Cortex of kidney (tissue), 1 donor: ENCODE measurements around the gene CLPTM1.
"Not testable (repeated sequence)": the region's sequence is repeated elsewhere in the genome, so short reads cannot be mapped to it uniquely, and the experiment has no call there.

Experiments
- DNase-seq: peaks from one replicate; lab custom pipeline; 2025; lab: John Stamatoyannopoulos, UW

The CLPTM1 gene

DNA sequence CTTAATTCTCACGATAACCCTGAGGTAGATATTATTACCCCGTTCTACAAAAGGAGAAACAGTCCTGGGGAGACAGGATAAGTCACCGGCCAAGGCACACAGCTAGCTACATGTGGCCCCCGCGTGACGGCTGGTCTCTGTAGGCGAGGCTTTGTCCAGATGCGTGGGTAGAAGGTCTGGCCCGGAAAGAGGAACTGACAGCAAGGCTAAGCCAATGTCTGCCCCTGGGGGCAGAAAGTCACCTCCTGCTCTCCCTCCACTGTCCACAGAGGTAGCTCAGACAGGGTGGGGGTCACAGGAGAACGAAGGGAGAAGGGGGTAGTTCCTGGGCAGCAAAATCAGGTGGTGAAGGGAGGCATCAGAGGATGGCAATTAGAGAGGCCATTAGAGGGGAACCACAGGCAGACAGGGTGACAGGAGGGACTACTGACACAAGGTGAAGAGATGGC lies 11.4 kb upstream of the CLPTM1 start:
- no peak for DNase-seq

DNA sequence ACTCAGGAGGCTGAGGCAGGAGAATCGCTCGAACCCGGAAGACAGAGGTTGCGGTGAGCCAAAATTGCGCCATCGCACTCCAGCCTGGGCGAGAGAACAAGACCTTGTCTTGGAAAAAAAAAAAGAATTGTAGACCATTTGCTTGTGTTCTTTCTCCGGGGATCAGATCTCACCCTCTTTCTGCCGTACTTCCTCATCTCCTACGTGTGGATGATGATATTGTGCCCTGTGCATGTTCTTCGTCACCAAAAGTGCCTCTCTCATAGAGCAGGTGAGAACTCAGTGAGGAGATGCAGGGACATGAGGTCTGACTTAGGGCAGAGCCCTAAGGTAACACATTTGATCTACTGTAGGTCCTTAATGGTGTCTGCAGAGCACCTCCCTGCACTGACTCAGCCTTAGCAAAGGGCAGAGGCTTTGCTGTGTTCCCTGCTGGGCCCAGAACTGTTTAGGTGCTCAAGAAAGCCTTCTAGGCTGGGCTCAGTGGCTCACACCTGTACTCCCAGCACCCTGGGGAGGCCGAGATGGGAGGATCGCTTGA lies 8.1 kb upstream of the CLPTM1 start:
- DNase-seq: no peak

DNA sequence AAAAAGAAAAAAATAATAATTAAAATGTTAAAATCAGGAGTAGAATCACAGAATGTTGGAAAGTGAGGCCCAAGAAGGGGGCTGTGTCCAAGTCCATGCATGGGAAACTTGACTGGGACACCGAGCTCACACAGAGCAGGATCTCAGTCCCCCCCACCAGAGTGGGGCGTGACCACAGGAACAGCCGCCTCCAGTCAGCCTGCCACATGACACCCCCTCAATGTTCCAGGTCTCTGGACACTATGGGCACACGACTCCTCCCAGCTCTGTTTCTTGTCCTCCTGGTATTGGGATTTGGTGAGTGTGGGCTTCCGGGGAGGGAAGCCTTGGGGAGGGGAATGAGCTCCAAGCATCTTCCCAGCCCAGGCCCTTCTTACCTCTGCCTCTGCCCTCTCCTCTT lies 6.9 kb upstream of the CLPTM1 start:
- DNase-seq: no peak

DNA sequence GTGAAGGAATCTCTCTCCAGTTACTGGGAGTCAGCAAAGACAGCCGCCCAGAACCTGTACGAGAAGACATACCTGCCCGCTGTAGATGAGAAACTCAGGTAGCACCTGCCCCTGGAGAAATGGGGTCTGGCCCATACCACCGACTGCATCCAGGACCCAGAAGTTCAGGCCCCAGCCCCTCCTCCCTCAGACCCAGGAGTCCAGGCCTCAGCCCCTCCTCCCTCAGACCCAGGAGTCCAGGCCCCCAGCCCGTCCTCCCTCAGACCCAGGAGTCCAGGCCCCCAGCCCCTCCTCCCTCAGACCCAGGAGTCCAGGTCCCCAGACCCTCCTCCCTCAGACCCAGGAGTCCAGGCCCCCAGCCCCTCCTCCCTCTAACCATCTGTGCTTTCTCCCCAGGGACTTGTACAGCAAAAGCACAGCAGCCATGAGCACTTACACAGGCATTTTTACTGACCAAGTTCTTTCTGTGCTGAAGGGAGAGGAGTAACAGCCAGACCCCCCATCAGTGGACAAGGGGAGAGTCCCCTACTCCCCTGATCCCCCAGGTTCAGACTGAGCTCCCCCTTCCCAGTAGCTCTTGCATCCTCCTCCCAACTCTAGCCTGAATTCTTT lies 6.3 kb upstream of the CLPTM1 start:
- DNase-seq: no peak

DNA sequence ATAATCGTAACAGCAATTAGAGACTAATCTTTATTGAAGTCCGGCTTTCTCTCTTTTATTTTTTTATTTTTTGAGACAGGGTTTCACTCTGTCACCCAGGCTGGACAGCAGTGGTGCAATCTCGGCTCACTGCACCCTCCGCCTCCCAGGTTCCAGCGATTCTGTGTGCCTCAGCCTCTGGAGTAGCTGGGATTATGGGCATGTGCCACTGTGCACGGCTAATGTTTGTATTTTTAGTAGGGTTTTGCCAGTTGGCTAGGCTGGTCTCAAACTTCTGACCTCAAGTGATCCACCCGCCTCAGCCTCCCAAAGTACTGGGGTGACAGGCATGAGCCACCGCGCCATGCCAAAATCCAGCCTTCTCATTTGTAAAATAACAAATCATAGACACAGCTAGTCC lies 5.6 kb upstream of the CLPTM1 start:
- DNase-seq: no peak

DNA sequence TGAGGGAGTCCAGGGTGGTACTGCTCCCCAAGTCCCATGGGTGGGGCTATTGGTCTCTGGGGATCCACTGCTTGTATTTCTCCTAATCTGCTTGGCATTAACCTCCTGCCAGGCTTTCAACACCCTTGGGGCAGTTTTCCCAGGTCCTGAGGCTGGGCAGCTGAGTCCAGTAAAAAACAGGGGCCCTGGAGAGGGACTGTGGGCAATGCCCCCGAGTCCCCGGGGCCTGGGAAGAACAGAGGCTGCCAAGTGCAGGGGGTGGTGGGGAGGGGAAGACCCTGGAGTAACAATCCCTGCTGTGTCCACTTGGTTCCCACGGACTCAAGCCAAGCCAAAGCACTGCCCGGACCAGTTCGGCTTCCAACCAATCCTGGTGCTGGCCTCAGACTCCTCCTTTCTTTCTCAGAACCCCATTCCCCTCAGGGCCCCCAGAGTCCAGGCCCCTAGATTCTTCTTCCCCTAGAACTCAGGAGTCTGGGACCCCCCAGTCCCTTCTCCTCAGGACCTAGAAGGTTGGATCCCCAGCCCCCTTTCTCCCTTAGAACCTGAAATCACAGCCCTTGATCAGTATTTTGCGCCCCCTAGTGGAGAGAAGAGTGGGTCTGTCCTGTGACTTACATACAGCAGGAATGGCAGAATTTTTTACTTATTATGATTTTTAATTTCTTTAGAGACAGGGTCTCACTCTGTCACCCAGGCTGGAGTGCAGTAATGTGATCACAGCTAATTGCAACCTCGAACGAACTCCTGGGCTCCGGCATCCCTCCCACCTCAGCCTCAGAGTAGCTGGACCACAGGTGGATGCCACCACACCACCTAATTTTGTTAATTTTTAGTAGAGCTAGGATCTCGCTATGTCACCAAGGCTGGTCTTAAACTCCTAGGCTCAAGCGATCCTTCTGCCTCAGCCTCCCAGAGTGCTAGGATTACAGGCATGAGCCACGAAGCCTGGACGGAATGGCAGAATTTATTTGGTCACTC lies 3.7 kb upstream of the CLPTM1 start:
- no peak for DNase-seq

DNA sequence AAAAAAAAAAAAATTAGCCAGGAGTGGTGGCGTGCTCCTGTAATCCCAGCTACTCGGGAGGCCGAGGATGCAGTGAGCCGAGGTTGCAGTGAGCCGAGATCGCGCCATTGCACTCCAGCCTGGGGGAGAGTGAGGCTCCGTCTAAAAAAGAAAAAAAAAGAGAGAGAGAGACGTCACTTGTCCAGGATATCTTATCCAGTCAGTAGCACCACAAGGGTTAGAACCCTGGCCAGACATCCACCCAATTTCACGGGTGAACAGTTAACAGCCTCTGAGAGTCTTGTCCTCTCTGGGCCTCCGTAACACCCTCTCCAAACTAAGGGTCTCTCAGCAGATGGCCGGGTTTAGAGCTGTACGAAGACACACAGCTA lies 917 bp upstream of the CLPTM1 start:
- DNase-seq: no peak

DNA sequence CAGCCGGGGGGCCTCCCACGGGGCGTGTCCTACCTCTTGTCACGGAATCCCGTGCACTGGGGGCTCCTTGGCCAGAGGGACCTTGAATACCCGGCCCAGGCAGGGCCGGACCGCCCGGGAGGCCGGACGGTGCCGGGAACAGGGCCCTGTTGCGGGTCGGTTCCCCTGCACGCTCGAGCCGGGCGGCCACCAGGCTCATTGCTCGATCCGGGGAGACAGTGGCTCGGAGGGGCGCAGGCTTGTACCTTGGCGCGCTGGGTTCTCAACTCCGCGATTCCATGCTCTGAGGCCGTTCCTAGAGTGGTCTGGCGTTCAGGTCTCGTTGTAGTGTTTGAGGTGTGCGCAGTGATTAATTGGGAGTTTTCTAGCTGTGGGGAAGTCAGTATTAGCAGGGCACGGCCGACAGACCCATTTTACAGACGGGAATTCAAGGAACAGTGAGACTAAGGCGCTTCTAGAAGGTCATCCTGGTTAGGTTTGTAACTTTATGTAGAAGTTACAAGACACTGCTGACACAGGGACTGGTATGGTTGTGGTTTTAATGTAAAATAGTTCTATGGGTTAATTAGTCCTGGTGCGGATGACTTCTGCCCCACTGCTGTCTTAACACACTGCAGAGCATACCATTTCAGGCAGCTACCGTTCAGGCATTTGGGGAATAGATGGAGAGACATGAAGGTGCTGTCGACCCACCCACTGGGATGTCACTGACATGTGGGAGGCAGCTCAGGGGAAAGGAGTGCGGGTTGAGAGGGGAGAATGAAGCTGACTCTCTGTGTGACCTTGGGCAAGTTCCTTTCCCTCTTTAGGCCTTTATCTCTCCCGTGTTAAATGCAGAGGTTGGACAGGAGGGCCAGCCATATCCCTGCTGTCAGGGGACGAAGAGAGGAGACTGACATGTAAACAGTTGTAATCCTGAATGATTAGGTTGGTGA lies 592 bp downstream of the CLPTM1 start:
- no peak for DNase-seq

DNA sequence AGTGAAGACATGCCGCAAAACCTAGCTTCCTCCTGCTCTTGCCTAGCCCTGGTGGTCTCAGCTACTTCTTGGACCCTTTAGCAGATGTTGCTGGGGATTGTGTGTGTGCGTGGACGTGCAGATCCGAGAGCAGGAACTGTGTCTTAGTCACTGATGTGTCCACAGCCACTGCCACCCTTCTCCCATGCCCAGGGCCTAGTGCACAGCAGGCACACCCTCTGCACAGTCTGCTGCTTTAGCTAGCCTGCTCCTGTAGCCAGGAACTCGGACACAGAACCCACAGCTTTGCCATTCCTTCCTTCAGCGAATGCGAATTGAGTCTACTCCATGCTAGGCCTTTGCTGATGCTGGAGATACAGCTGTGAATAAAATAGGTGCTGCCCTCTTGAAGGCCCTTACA lies 2.3 kb downstream of the CLPTM1 start:
- DNase-seq: no peak

DNA sequence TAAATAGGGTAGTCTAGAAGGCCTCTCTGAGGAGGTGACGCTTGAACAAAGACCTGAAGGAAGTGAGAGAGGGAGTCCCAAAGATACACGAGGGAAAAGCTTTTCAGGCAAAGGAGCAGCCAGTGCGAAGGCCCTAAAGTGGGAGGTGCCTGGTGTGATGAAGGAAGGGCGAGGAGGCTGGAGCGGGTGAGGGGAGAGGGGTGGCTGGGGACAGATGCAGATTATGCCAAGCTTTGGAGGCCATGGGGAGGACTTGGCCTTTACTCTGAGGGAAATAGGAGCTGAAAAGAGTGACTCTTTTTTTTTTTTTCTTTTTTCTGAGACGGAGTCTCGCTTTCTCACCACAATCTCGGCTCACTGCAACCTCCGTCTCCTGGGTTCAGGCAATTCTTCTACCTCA lies 2.9 kb downstream of the CLPTM1 start:
- DNase-seq: no peak

DNA sequence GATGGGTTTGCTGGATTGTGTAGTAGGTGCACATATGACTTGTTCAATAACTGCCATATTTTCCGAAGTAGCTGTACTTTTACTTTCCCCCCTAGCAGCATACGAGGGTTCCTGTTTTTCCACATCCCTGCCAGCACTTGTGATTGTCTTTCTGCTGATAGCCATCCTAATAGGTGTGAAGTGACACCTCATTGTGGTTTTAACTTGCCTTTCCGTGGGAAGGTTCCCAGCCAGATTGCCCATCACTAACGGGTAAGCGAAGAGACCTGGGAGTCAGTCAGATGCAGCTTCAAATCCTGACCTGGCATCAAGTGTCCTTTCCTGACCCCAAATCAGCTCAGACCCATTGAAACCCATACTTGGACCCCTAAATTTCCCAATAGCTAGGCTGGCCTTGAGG lies 4.5 kb downstream of the CLPTM1 start:
- DNase-seq: no peak

DNA sequence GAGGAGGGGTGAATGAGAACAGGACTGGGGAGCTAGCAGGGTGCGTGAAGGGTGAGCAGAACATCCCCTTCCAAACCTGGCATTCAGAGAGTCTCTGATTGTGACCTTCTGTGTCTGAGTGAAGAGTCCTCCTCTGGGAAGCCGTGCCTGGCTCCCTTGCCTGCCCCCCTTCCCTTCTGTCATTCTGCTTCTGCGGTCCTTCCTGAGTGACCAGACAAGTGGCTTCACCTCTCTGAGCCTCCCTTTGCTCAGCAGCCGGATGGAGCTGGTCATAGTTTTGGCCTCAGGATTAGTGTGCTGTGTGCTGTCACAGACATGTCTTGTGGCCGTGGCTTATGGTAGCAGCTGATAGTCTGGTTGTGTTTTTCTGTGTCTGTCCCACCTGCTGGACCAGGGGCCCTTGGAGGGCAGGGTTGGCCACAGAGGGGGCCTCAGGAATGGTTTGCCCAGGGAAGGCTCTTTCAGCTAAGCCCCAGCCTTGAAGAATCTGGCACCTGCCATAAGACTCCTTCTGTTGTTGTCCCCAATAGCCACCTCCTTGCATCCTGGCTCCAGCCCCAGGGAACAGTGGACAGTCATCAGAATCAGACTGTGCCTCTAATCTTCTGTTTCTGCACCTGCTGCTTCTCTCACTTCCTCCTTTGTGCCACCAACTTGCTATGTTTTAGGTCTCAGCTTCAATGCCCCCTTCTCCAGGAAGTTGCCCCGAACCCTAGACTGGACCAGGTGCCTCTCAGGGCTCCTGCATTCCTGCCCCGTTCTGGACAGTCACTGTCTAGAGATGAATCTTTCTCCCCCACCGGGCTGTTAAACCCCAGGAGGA lies 5.9 kb downstream of the CLPTM1 start:
- DNase-seq: no peak

DNA sequence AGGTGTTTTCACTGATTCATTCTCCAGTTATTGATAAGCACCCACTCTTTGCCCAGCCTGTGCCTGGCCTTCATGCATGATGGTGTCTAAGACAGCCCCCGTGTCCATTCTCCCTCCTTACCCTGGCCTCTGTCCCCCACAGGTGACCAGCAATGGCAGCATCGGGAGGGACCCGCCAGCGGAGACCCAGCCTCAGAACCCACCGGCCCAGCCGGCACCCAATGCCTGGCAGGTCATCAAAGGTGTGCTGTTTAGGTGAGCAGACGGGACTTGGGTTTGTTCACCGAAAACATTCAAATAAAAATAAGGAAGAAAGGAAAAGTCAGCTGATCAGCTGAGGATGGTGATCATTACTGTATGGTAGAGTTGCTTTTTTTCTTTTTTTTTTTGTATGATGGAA lies 6.6 kb downstream of the CLPTM1 start:
- no peak for DNase-seq

DNA sequence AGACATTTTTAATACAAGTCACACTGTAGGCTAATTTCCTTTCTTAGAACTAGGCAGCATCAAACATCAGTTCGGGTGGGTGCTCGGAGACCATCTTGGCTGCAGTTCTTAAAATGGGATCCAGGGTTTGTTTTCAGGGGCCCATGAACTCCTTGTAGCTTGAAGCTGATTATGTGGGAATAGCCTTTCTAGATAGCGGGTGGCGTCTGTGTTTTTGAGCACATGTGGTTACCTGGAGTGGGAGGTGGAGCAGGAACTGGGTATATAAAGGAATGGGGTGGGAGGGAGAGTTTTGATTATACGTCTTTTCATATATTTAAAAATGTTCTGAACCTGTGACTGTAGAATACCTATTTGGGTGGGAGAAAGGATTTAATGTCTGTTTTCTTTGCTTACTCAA lies 12.9 kb downstream of the CLPTM1 start:
- DNase-seq: no peak

DNA sequence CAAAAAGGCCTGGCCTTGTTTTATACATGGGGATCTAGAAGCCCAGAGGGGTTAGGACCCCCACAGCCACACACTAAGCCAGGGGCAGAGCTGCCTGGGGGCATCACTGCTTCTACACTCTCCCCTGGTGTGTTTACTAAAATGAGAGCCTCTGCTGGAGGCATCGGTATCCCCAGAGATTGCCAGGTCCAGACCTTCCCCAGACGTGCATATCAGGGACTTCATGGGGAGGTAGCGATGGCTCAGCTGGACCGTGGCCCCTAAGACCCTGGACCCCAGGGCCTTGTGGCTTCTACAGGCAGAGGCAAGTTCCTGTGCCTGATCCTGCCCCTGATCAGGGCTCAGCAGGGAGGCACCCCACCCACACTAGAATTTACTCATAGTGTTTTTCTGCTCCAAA lies 13.5 kb downstream of the CLPTM1 start:
- DNase-seq: no peak

DNA sequence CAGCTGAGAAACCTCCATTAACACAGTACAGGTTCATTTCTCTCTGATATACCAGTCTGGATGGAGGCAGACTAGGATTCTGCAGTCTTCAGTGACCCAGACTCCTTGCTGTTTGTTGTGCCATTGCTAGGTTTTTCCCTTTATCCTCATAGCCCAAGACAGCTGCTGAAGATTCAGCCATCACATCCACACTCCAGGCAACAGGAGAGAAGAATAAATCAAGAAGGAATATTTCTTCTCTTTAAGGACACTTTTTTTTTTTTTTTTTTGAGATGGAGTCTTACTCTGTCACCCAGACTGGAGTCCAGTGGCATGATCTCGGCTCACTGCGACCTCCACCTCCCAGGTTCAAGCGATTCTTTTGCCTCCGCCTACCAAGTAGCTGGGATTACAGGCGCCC lies 14.3 kb downstream of the CLPTM1 start:
- no peak for DNase-seq

DNA sequence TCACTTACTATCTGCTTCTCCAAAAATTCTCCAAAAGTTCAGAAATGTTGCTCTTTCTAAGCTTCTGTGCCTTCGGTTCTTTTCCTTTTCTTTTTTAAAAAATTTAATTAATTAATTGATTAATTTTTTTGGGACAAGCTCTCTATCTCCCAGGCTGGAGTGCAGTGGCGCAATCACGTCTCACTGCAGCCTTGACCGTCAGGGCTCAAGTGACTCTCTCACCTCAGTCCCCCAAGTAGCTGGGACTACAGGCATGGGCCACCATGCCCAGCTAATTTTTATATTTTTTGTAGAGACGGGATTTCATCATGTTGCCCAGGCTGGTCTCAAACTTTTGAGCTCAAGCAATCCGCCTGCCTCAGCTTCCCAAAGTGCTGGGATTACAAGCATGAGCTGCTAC lies 16.3 kb downstream of the CLPTM1 start:
- not testable (repeated sequence) for DNase-seq

DNA sequence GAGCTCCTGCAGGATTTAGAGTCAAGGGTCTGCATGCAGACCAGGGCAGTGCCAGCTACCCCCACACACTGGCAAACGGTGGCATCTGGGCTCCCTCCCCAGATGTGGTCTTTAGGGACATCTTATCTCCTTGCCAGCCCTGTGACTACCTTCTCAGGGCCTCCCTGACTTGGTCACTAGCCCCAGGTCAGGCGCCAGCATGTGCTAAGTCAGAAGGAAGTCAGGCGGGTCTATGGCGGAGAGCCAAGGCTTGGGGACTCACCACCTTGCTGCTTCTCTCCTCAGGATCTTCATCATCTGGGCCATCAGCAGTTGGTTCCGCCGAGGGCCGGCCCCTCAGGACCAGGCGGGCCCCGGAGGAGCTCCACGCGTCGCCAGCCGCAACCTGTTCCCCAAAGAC lies 17.6 kb downstream of the CLPTM1 start:
- DNase-seq: no peak

DNA sequence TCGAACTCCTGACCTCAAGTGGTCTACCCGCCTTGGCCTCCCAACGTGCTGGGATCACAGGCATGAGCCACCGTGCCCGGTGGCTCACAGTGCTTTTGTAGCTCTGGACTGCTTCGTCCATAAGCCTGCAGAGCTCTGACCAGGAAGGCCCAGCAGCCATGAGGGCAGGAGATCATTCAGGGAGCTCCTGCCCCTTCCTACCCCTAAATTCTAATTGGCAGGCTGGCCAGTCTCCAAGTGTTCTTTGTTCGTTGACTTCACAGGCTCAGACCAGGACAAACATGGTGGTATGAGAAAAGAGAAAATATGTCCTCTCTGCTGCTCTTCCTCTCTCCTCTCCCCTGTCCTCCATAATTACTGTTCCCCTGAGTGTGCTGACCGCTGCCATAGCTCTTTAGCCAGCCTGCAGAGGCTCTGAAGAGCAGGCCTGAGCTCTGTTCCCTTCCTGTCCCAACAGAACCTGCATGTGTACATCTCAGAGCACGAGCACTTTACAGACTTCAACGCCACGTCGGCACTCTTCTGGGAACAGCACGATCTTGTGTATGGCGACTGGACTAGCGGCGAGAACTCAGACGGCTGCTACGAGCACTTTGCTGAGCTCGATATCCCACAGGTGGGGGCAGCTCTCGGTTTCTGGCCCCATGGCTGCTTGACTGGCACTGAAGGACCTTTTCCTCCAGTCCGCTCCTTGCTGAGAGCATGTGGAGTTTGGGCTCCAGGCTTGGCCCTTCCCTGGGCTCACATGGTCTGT lies 19.0 kb downstream of the CLPTM1 start:
- no peak for DNase-seq

DNA sequence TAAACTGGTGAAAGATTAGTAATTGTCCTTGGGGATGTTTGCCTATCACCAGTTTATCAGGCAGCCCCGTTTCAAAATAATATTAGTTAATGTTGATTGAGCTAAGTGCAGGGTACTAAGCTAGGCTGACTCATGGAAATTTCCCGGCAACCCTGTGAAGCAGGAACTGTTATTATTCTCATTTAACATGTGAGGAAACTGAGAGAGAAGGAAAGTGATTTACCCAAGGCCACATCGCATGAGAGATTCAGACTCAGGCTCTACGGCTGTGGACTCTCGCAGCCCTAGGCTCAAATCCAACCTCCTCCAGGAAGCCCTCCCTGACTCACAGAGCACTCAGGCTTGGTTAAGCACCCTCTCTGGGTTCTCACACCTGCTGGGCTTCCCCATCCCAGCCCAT lies 19.7 kb downstream of the CLPTM1 start:
- DNase-seq: no peak

DNA sequence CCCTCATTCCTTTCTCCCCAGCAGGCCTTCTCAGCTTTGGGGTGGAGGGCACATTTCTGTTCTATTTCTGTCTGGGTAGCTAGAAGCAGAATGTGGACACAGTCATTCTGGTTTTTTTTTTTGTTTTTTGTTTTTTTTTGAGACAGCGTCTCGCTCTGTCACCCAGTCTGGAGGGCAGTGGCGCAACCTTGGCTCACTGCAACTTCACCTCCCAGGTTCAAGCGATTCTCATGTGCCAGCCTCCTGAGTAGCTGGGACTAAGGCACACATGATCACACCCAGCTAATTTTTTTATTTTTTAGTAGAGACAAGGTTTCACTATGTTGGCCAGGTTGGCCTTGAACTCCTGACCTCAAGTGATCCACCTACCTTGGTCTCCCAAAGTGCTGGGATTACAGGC lies 20.3 kb downstream of the CLPTM1 start:
- DNase-seq: no peak
